Loucy (cell line): ENCODE measurements around the gene ARHGAP27.

ENCODE experiments used
- EZH2phosphoT487 ChIP-seq: fragments of 200-600 bp; IDR thresholded peaks from 2 replicates; pipeline ENCODE4 v1.6.1; 2018; ENCODE audit warnings: antibody characterized with exemption, mild to moderate bottlenecking, moderate library complexity, borderline replicate concordance
- TF ChIP-seq, protein P1 (sequence below): fragments of 200-600 bp; sonication (generic); conservative IDR thresholded peaks from 2 replicates; pipeline ENCODE4 v1.5.1; 2014; ENCODE audit warnings: mild to moderate bottlenecking, antibody characterized with exemption, low read length

DNA sequence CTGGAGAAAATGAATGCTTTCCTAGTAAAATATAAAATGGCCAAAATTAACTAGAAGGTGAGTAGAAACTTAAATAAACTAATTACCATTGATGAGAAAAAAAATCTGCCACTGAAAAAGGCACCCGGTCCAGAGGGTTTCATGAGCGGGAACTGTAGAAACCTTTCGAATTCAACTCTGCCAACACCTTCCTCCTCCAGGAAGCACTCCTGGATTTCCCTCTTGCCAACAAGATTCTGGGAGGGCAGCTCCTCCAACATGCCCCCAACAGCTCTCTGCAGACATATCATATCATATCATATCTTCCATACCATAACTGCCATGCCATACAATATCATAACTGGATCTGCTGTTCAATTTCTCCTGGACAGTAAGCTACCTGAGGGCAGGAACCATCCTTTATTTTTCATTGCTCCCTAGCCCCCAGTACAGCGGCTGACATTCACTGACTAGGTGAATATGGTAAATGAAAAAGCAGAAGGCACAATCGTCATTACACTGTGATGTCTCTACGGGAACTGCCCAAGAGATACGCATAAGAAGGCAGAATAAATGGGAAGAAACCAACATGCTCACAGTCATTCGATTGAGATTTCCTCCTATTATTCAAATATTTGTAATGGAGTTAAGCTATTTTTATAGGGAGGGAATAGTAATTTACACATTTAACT, 9.2 kb downstream of the ARHGAP27 start:
- TF ChIP-seq, protein P1, sequence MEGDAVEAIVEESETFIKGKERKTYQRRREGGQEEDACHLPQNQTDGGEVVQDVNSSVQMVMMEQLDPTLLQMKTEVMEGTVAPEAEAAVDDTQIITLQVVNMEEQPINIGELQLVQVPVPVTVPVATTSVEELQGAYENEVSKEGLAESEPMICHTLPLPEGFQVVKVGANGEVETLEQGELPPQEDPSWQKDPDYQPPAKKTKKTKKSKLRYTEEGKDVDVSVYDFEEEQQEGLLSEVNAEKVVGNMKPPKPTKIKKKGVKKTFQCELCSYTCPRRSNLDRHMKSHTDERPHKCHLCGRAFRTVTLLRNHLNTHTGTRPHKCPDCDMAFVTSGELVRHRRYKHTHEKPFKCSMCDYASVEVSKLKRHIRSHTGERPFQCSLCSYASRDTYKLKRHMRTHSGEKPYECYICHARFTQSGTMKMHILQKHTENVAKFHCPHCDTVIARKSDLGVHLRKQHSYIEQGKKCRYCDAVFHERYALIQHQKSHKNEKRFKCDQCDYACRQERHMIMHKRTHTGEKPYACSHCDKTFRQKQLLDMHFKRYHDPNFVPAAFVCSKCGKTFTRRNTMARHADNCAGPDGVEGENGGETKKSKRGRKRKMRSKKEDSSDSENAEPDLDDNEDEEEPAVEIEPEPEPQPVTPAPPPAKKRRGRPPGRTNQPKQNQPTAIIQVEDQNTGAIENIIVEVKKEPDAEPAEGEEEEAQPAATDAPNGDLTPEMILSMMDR: no peak
- no peak for TF ChIP-seq EZH2phosphoT487
